GM18907 (cell line): Measurements from ENCODE around the gene FKBP8.
"Not testable (repeated sequence)": the region's sequence is repeated elsewhere in the genome, so short reads cannot be mapped to it uniquely, and the experiment has no call there.

ENCODE experiments used
- ATAC-seq: cut with Tn5 transposase; IDR thresholded peaks from one replicate; pipeline ENCODE4 v1.9.1; 2021; ENCODE audit warnings: mild to moderate bottlenecking, moderate library complexity; ENCODE audit not compliant: unreplicated experiment

Gene FKBP8

GRCh38 chr19:18522862-18523440 lies 20.4 kb downstream of the FKBP8 start:
- ATAC-seq, result not testable (repeated sequence)

- ATAC-seq, result peak; percentile 86
These were observed 21.1 kb downstream of the FKBP8 start for GRCh38 chr19:18522124-18522861.

- peak; percentile 8 for ATAC-seq
These were observed 21.7 kb downstream of the FKBP8 start, which contains the start of gene ELL for GRCh38 chr19:18521692-18522123. Gene ELL (minus strand): TSS chr19:18522070. CDS start chr19:18522055, 15 bp downstream.

GRCh38 chr19:18520848-18521691 lies 22.3 kb downstream of the FKBP8 start:
- ATAC-seq, result no peak

- no peak for ATAC-seq
These were observed 23.2 kb downstream of the FKBP8 start for GRCh38 chr19:18519962-18520847.

GRCh38 chr19:18518639-18519038 lies 24.7 kb downstream of the FKBP8 start:
- no peak for ATAC-seq

- no peak for ATAC-seq
These were observed 25.8 kb downstream of the FKBP8 start for GRCh38 chr19:18517606-18518005.

GRCh38 chr19:18515959-18516358 lies 27.4 kb downstream of the FKBP8 start:
- no peak for ATAC-seq

GRCh38 chr19:18514800-18515682 lies 28.3 kb downstream of the FKBP8 start:
- ATAC-seq, result no peak

GRCh38 chr19:18513868-18514267 lies 29.5 kb downstream of the FKBP8 start:
- no peak for ATAC-seq

- ATAC-seq, result no peak
These were observed 33.2 kb downstream of the FKBP8 start for GRCh38 chr19:18510216-18510615.

- ATAC-seq, result no peak
These were observed 34.8 kb downstream of the FKBP8 start for GRCh38 chr19:18508585-18508984.

GRCh38 chr19:18507727-18508440 lies 35.5 kb downstream of the FKBP8 start:
- no peak for ATAC-seq

GRCh38 chr19:18507021-18507726 lies 36.2 kb downstream of the FKBP8 start:
- no peak for ATAC-seq

GRCh38 chr19:18506101-18506930 lies 37.1 kb downstream of the FKBP8 start:
- ATAC-seq, result no peak

- no peak for ATAC-seq
These were observed 38.3 kb downstream of the FKBP8 start for GRCh38 chr19:18504886-18505610.
